RWPE2 (cell line): ENCODE measurements around the gene TGM2.

Source experiments
- ATAC-seq: fragments of 200-7000 bp; cut with Tn5 transposase; 3 replicates; pipeline ENCODE4 v1.9.1; 2021; ENCODE audit warnings: low read depth
- DNase-seq: peaks from one replicate; pipeline ENCODE4 v3.0.0-alpha.2; 2020; ENCODE audit warnings: low spot score
- H3K27ac ChIP-seq: fragments of 450-650 bp; 2 replicates; pipeline ENCODE4 v1.5.1; 2017; ENCODE audit warnings: mild to moderate bottlenecking; ENCODE audit not compliant: poor library complexity, severe bottlenecking
- H3K27me3 ChIP-seq: fragments of 250-450 bp; sonication (Bioruptor Pico); 2 replicates; pipeline ENCODE4 v1.5.1; 2021; ENCODE audit warnings: mild to moderate bottlenecking, moderate library complexity; ENCODE audit not compliant: insufficient read depth, poor library complexity, severe bottlenecking
- H3K36me3 ChIP-seq: fragments of 250-450 bp; sonication (Bioruptor Pico); 2 replicates; pipeline ENCODE4 v1.5.1; 2020; ENCODE audit warnings: low read depth, mild to moderate bottlenecking, moderate library complexity
- H3K4me1 ChIP-seq: fragments of 250-450 bp; sonication (Bioruptor Pico); 2 replicates; pipeline ENCODE4 v1.5.1; 2021; ENCODE audit warnings: mild to moderate bottlenecking, moderate library complexity; ENCODE audit not compliant: insufficient read depth, poor library complexity, severe bottlenecking
- H3K4me3 ChIP-seq: fragments of 250-450 bp; sonication (Bioruptor Pico); 2 replicates; pipeline ENCODE4 v1.5.1; 2021; ENCODE audit warnings: mild to moderate bottlenecking, moderate library complexity; ENCODE audit not compliant: severe bottlenecking
- H3K9me3 ChIP-seq: fragments of 250-450 bp; sonication (Bioruptor Pico); 2 replicates; pipeline ENCODE4 v1.5.1; 2021; ENCODE audit warnings: mild to moderate bottlenecking, moderate library complexity; ENCODE audit not compliant: severe bottlenecking
- TF ChIP-seq, protein P1 (sequence below): fragments of 450-650 bp; IDR thresholded peaks from one replicate; pipeline ENCODE4 v1.5.1; 2017; ENCODE audit warnings: mild to moderate bottlenecking, moderate library complexity; ENCODE audit not compliant: poor library complexity, severe bottlenecking

The TGM2 gene

DNA sequence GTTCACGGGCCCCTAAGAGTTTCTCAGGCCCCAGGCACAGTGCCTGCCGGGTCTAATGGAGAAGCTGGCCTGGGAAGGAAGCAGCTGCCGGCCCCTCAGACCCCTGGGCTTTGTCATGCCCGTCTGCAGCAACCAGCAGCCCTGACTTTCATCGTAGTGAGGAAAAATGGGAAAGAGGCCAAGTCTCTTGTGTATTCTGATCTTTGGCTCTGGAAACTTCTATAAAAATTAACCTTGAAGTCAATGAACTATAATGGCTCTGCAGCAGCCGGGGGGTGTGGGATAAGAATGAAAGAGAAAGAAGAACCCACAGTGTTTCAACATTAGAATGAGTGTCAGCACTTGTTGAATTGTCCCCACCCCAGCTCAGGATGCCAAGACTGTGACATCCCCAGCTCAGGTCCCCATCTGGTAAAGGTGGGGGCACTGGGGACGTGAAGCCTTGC, 12.9 kb downstream of the TGM2 start:
- Histone ChIP-seq H3K4me1 (peaks cover 32% of the 10 kb centered on the region), H3K27ac (peak overlapping the region; percentile 87), H3K36me3 (peaks cover 25% of the 10 kb centered on the region), H3K27me3 (no peaks in the 10 kb centered on the region), H3K4me3 (no peak overlapping the region), H3K9me3 (no peaks in the 10 kb centered on the region)
- TF ChIP-seq, protein P1, sequence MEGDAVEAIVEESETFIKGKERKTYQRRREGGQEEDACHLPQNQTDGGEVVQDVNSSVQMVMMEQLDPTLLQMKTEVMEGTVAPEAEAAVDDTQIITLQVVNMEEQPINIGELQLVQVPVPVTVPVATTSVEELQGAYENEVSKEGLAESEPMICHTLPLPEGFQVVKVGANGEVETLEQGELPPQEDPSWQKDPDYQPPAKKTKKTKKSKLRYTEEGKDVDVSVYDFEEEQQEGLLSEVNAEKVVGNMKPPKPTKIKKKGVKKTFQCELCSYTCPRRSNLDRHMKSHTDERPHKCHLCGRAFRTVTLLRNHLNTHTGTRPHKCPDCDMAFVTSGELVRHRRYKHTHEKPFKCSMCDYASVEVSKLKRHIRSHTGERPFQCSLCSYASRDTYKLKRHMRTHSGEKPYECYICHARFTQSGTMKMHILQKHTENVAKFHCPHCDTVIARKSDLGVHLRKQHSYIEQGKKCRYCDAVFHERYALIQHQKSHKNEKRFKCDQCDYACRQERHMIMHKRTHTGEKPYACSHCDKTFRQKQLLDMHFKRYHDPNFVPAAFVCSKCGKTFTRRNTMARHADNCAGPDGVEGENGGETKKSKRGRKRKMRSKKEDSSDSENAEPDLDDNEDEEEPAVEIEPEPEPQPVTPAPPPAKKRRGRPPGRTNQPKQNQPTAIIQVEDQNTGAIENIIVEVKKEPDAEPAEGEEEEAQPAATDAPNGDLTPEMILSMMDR: no peak
- DNase-seq (no peak), ATAC-seq (peak; percentile 22)

DNA sequence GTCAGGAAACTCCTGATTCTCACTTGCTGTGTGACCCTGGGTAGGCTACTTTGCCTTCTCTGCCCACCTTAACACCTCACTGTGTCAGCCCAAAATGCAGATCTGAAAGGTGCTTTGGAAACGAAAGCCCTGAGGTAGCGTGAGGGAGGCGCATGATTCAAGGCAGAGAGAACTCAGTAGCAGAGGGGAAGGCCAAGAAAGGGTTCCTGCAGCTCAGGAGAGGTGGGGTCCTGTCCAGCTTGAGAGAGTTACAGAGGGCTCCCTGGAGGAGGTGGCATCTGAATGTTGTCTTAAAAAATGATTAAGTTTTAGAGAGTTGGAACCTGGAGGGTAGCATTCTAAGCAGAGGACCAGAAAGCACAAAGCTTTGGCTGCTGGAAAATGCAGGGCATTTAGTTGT, 13.6 kb downstream of the TGM2 start:
- H3K4me1 ChIP-seq: peaks cover 25% of the 10 kb centered on the region
- H3K4me3 ChIP-seq: no peak overlapping the region
- peak overlapping the region; percentile 87 for H3K27ac ChIP-seq
- peaks cover 25% of the 10 kb centered on the region for H3K36me3 ChIP-seq
- no peaks in the 10 kb centered on the region for H3K27me3 ChIP-seq
- DNase-seq (no peak), ATAC-seq (no peak)
- TF ChIP-seq, protein P1: no peak
- no peaks in the 10 kb centered on the region for H3K9me3 ChIP-seq

DNA sequence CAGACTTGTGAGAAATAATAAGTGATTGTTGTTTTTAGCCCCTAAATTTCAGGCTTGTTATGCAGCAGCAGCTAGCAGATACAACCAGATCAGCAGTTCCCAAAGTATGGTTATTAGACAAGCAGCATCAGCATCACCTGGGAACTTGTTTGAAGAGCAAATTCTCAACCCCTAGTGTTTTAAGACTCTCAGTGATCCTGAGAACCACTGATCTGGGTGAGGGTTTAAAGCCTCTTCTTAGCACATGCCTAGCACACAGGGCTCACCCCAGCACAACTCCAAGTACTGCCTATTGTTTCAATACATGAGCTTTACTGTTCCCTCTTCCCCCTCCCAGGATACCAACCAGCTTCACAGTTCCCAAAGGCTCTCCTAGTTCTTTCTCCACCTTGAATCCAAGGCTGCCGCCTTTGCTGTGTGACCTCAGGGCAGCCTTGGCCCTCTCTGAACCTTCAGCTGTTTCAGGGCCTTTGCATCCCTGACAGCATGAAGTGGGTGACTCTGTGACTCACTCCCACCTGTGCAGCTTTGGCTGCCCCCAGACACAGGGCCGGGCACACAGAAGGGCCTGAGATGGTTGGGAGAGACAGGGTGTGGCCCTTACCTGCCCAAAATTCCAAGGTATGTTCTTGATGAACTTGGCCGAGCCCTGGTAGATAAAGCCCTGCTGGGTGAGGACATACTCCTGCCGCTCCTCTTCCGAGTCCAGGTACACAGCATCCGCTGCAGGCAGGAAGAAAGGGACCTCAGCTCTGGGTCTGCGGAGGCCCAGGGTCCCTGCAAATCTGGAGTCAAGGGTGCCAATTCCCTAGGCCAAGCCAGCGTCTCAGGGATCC, 14.5 kb downstream of the TGM2 start:
- H3K27ac ChIP-seq: peak overlapping the region; percentile 87
- no peak for ATAC-seq
- H3K27me3 ChIP-seq: no peaks in the 10 kb centered on the region
- peaks cover 22% of the 10 kb centered on the region for H3K4me1 ChIP-seq
- no peak for DNase-seq
- peaks cover 30% of the 10 kb centered on the region for H3K36me3 ChIP-seq
- TF ChIP-seq, protein P1: no peak
- H3K4me3 ChIP-seq: no peak overlapping the region
- H3K9me3 ChIP-seq: no peaks in the 10 kb centered on the region

DNA sequence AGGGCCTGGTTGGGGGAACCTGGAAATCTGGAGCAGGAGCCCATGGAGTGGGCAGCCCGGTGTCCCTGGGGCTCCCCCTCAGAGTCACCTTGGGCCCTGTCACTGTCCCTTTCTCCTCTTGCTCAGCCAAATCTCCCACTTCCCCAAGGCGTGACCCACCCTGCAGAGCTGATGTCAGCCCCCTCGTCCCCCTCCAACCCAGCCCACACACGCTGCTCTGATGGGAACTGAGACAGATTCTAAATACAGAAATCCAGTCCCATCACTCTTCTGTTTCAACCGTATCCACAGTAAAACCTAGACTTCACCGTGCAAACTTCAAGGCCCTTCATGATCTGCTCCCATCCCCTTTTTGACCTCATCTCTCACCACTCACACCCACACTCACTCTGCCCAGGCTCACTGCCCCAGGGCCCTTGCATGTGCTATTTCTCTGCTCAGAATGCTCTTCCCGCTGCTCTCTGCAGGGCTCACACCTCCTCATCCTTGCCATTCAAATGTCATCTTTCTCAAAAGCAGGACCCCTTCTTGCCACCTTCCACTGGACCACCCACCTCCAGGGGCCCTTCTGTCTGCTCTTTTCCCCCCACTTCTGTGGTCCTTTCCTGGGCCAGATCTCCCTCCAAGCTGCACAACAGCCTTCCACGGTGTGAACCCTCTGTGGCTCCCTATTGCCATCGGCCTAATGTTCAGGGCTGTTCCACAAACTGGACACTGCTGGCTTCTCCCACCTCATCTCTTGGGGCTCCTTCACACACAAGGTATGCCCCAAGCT, 16.6 kb downstream of the TGM2 start:
- Histone ChIP-seq H3K27ac (peak overlapping the region; percentile 87), H3K27me3 (no peaks in the 10 kb centered on the region), H3K36me3 (peaks cover 26% of the 10 kb centered on the region), H3K9me3 (no peaks in the 10 kb centered on the region), H3K4me1 (peaks cover 37% of the 10 kb centered on the region), H3K4me3 (no peak overlapping the region)
- TF ChIP-seq, protein P1: no peak
- peak; percentile 73 for DNase-seq
- ATAC-seq: no peak

DNA sequence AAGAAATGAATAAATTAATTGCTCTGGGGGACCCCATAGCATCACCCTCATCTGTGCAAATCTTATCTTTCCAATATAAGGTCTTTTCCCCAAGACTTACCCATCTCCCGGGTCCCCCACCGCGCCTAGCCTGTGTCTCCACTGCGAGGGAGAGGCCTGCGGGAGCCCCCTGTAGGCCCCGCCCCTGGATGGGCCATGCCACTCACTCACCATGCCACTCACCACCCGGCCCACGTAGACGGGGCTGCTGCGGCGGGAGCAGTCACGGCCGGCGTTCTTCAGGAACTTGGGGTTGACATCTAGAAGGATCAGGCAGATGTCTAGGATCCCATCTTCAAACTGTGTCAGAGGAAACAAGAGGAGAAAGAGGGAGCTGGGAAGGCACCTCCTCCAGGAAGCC, 17.3 kb downstream of the TGM2 start:
- Histone ChIP-seq H3K27ac (peak overlapping the region; percentile 87), H3K4me3 (no peak overlapping the region), H3K27me3 (no peaks in the 10 kb centered on the region), H3K9me3 (no peaks in the 10 kb centered on the region), H3K4me1 (peaks cover 38% of the 10 kb centered on the region), H3K36me3 (peaks cover 25% of the 10 kb centered on the region)
- TF ChIP-seq, protein P1: no peak
- DNase-seq (peak; percentile 83), ATAC-seq (no peak)
